GM18858 (cell line): ENCODE results near the gene PYGO2.

Source experiments
- ATAC-seq: cut with Tn5 transposase; IDR thresholded peaks from one replicate; pipeline ENCODE4 v1.9.1; 2021; ENCODE audit not compliant: unreplicated experiment

The PYGO2 gene

DNA sequence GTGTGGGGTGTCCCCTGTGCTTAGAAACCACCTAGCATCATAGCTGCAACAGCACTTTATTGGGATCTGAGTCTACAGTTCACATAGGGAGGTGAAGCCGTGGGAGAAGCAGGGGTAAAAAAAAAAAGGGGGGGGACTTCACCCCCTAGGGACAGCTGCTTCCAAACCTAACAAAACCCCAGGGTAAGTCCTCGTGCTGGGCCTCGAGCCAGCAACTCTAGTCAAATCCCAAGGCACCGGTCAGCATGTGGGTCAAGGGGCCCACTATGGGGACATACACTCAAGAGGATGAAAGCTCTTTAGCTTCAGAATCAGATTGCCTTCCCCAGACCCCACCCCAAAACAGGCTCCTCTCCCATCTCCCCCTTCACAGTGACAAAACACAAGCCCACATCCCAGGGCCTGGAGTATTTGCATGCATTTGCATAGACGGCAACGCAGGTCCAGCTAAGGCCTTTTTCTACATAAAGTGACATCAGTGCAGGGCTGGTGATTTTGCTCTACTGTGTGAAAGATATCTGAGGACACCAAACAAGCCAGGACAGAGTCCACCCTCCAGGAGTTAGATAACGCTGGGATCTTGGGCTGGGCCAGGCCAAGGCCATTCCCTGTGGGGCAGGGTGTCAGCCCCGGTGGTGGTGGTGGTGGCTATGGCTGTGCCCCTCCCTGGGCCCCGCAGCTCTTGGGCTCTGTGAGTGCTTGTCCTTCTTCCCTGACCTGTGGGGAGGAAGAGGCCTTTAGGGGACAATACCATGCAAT lies 17.0 kb downstream of the PYGO2 start:
- no peak for ATAC-seq

DNA sequence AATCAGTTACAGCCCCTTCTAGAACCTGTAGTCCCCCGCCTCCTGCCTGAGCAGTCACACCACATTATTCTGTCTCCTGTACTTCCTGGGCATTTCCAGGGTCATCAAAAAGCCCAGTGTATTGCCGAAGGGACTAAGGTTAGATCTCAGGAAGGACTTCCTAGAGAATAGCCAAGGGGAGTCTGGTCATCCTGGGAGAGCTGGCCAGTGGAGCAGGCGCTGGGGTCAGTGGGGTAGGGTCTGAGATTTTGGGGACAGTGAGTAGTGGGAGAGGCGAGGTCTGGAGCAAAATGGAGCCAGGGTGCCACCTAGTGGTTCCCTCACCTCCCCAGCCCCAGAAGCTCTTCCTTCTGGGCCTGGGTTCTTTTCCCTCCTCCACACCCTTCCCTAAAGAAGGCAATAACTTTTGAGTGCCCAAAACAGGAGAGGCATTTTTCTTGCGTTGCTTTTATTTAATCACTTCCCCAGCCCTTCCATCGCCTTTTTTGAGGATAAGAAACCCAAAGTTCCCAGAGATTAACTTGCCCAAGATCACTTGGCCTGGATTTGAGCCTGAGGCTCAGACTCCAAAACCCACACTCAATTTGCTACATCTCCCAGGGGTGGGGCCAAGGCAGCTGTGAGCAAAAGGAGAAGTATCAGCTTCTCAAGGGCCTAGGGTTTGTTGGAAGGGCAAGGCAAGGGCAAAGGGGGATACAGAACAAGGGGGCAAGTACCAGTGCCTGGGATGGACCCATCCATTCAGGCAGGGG lies 17.8 kb downstream of the PYGO2 start:
- ATAC-seq: no peak

DNA sequence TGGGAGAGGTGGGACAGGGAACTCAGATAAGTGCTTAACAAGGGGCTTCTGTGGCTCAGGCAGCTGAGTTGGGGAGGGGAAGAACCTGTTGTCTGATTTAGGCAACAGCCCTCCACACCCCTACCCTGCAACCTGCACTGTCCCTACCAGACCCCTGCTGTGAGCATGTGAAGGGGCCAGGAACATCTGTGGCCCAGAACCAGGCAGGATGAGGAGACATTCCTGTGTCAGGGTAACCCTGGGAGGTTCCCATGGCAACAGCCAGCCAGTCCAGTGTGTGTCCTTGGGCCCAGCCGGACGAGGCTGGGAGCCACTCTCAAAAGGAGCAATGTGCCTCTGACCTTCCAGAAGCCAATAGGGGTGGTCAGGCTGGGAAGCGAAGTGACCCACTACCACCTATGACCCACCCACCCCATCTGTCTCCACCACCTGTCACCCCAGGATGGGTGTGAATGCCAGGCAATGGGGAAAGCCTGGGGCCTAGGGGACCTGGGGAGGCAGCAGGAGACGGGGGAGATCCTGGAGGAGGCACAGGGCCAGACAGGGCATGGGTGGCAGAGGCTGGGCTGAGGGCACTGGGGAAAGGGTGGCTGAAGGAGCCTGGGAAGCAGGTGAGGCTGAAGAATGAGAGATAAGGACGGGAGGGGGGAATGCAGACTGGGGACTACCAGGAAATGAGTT lies 20.1 kb downstream of the PYGO2 start:
- no peak for ATAC-seq

DNA sequence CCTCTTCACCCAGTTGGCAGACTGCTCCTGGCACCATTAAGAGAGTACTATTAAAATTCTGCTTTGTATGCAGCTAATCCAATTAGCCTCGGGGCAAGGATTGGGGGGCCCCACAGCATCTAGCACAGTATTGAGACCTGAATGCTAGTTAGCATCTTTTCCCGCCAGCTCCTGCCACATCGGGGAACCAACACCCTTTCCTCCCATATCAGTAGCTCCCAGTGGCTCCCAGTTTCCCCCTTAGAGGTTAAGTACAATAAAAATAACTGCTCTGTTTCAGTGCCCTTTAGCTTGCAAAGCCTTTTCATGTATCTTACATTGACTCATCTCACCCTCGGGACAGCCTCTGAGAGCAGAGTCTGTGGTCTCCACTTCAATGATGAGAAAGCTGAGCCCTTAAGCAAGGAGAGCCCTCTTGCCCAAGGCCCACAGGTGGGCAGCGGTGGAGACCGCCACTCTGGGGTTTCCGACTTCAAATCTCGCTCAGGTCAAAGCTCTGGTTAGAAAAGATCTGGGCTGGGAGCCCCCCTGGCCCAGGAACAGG lies 20.9 kb downstream of the PYGO2 start:
- no peak for ATAC-seq

DNA sequence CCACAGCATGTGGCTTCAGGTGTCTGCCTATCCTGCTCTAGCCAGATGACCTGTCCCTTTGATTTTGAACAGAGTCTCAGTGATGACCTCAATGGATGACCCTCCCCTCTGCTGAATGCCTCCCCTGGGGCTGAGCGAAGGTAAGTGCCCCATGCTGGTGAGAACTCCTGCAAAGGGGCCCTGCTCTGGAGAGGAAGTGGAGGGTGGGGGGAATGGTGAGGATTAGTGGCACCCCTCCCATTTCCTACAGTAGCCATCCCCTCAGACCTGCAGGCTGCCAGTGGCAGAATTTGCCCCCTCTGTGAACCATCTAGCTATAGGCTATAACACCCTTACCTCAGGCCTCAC lies 21.4 kb downstream of the PYGO2 start:
- ATAC-seq: no peak

DNA sequence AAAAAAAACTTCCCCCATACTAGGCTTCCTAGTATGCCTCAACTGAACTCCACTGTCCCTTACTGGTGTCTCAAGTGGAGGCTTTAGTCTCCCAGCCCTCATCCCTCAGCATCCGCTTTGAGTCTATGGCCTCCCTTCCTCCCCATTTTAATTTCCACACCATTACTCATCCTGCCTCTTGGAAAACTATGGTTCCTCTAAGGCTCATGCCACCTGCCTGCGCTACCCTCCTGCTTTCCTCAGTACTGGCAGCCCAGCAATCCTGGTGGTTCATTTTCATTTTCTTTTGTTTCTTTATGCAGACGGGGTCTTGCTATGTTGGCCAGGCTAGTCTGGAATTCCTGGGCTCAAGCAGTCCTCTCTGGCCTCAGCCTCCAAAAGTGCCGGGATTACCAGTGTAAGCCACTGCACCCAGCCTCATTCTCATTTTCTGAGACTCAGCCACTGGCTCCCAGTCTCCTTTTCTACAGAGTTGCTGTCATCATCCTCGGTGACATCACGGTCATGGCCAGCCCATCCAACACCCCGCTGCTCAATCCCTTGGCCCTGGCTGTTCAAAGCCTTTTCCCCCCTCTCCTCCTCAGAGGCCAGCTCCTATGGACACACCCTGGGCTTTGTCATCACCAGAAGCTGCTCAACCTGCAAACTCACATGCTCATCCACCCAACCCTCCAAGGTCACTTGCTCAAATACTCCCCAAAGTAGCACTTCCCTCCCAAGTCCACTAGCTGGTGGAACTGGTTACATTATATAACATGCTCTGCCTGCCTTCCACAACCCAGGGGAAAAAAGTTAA lies 22.8 kb downstream of the PYGO2 start:
- ATAC-seq: no peak

DNA sequence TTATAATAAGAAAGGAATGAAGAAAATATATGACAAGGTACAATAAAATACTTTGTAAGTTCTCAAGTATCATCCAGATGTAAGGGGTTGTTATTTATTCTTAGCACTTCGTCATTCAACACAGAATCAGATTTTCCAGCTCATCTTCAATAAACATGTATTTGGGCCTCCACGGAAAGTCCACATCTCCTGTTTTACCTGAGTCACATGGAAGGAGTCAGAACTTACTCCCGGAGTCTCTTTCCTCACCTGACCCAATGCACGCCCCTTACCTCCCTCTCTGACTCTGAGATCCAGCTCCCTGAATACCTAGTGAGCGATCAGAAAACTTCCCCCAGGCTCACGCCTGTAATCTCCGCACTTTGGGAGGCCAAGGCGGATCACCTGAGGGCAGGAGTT lies 23.6 kb downstream of the PYGO2 start:
- ATAC-seq: no peak

DNA sequence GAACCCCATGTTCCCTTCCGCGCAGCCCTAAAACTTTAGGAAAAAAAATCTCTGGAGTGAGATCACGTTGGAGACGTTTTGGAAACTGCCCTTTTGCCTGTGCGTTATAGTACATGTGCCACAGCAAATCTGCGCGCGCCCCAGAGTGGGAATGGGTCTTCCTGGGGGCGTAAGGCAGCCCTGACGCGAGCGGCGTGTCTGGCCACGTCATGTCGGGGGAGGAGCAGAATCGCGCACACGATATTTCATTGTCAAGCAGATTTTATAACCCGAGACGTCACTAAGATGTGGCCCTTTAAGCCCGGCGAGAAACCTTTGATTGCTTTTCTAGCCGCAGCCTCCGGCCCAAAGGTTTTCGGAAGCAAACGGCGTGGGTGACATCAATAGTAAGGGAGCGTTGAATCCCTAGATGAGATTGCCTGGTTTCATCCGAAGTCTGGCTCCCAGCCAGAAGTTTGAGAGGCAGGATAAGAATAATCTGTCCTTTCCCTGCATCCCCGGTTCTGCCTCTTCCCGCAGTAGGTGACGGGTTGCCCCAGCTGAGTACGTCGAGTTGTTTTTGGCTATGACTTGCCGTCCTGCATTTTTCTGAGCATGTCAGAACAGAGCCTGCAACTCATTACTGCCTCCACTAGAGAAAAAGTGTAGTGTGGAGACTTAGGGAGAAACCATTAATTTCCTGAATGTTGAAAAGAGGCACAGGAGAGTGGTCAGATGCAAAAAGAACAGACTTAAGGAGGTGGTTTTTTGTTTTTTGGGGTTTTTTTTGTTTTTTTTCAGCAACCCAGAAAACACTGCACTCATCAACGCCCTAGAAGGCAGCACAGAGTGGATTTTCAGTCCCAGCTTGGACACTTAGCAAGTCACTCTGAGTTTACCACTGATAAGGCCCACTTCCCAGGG lies 24.2 kb downstream of the PYGO2 start:
- ATAC-seq: peak; percentile 29

DNA sequence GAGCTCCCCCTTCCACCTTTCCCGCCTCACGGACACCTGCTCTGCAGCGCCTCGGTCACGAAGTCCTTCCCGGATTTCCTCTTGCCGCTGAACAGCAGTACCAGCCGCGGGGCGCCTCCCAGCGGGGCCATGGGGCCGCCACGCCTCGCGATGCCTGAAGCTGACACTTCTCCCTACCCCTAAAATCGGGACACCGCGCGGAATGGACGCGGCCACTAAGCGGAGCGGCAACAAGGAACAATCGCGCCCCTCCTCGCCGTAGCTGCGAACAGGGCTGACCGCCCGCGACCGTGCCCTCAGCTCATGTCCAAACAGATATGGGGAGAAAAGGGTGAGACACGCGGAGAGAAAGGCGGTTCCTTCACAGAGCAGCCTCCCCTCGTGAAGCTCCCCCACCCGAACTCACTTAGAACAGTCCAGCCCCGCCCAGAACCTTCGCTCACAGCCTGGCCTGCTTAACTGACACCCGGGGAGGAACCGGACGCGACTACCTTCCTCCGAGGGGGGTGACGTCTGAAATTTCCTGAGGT lies 25.0 kb downstream of the PYGO2 start, which contains the start of gene PMVK:
Gene PMVK, minus strand, starts transcription at position 165 of the 530 bp plus-strand sequence. Its CDS starts 34 bp downstream, at position 131.
- ATAC-seq: peak; percentile 41

DNA sequence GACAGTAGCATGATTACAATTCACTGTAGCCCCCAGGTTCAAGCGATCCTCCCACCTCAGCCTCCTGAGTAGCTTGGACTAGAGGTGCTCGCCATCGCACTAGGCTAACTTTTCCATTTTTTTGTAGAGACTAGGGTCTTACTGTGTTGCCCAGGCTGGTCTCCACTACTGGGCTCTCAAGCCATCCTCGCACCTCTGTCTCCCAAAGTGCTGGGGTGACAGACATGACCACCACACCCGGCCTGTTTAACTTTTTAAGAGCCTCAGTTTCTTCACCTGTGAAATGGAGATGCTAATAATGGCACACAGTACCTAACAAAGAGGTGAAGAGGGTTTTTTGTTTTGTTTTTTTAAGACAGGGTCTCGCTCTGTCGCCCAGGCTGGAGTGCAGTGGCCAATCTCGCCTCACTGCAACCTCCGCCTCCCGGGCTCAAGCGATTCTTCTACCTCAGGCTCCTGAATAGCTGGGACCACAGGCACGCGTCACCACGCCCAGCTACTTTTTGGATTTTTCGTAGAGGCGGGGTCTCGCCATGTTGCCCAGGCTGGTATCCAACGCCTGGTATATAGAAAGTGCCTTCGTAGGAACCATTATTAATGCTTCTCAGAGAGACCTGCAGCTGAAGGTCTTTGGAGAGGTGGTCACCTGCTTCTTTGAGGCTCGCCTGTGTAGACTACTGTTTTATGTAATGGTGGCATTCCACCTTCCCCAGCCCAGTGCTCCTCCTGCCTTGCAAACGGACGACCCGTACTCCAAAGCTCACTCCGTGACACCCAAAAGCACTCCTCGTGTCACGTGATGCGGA lies 25.6 kb downstream of the PYGO2 start:
- no peak for ATAC-seq

DNA sequence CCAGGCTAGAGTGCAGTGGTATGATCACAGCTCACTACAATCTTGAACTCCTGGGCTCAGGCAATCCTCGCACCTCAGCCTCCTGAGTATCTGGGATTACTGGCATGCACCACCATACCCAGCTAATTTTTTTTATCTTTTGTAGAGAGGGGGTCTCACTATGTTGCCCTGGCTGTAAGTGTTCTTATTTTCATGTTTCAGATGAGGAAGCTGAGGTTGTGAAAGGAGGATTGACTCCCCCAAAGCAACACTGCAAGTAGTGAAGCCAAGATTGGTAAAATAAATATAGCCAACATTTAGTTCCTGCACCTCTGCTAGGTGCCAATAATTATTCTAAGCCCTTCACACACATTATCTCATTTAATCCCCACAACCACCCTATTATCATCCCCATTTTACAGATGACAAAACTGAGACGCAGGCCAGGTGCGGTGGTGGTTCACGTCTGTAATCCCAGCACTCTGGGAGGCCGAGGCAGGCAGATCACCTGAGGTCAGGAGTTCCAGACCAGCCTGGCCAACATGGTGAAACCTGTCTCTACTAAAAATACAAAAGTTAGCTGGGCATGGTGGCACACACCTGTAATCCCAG lies 27.1 kb downstream of the PYGO2 start:
- ATAC-seq: no peak

DNA sequence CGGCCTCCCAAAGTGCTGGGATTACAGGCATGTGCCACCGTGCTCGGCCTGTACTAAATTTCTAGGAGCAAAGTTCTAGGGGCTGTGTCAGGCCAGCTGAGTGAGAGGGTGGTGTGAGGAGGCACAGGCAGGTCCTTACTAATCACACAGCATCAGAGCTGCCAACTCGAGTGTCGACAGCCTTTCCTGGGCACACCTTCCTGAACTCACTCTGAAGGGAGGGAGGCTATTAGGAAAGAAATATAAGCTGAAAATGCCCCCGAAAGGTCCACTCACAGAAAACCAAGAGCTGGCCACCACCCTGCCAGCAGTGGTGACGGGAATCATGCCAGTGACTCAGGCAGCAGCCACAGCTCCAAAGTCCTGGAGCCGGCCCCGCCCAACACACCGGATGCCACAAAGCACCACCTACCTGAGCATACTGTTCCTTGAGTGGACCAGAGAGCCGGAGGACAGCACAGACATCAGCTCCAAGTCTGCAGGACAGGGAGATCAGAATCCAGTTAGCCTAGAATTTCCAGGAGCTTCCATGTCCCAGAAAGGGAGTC lies 29.6 kb downstream of the PYGO2 start:
- no peak for ATAC-seq

DNA sequence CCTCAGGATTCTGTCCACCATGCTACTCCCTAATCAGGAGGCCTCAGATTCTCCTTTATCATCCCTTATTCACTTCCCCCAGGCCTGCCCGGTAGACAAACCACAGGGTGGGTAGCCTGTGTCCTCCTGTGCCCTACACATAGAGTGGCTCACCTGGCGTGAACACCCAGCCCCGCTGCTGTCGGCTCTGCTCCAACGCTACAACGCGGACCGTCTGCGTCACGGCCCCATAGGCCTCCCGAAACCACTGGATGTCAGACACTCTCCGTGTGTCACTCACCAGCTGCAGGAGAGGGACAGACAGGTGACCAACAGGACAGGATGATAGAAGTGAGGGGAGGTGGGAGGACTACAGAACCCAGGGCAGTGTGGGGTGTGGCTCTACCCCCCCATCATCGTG lies 35.4 kb downstream of the PYGO2 start:
- no peak for ATAC-seq

DNA sequence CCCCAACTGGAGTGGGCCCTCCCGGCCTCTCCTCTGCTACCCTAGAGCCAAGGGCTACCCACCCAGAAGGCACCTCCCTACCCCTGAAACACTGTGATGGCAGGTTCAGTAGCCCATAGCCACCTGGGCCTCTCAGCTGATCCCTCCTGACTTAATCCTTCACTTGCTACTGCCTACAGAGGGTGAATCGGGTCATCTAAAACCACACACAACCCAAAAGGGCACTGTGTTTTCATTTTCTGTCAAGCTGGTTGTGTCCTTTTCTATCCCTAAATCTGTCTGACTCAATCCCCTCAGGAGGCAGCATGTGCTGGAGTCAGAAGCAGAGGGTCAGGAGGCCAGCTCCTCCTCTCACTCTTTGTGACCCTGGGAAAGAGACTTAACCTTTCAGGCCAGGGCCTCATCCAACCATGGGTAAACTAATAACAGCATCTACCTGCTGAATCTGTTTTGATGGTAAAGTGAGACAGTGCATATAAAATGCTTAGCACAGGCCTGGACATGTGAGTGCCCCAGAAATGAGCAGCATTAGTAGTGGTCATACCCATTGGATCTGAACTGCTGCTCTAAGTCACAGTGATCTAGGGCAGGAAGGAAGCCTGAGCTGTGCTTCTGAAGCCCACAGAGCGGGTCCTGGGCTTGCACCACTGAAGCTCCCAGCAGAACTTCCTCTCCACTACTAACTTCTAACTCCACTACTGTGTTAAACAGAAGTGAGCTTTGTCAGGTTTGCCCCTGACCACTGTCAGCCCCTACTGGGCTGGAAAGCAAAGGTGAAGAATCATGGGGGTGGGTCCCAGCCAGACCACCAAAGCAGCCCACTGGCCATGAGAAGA lies 36.0 kb downstream of the PYGO2 start:
- ATAC-seq: no peak

DNA sequence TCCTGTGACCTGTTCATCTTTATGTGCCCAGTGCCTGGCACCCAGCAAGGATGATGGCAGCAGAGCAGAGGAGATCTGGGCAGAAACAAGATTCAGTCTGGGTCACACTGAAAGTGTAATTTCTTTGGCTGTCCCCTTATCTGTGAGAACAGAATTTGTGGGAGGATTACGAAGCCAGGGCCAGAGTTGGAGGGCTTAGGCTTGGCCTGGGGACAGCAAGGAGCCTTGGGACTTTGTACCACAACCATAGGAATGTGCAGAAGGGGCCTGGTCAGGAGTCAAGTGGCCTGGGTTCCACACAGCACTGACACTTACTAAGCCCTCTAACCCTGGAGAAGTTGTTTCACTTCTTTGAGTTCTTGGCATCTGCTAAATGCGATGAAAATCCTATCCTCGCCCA lies 37.9 kb downstream of the PYGO2 start:
- no peak for ATAC-seq

DNA sequence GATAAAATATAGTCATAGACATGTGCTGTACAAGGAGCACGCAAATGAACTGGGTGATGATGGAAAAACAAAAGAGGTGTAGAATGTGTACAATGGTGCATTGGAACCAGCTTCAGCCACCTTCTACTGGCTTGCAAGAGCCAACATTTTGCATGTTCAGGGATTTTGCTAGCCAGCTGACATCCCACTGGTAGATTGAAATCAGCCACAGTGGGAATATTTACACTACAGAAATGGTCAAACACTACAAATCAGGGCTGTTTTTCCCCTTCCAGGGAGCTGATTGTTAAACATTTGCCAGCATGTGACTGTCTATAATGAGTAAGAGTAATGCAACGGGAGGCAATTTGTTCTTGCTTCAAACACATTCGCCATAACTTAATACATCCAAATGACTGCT lies 48.3 kb downstream of the PYGO2 start:
- no peak for ATAC-seq

DNA sequence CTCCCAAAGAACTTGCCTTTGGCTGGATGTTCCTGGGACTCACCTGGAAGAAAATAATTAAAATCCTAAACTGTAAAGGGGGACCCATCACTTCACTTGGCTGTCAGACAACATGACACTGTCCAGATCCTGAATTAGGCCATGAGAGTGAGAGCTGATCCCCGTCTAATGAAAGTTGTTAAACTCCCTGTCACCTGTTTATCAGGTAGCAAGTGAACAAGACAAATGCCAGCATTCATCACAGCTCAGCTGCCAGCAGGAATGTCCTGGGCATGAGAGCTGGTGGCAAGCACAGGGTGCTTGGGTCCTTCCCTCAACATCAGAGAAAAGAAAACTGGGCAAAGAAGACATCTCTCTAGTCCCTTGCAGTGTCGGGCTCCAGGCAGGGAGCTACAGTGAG lies 48.8 kb downstream of the PYGO2 start:
- ATAC-seq: no peak
